D721Med (cell line): ENCODE data around the gene RARB.

ENCODE experiments used
- DNase-seq: peaks from one replicate; pipeline ENCODE4 v3.0.0; 2011; ENCODE audit warnings: low spot score; ENCODE audit not compliant: insufficient read length
- FAIRE-seq: peaks from 2 replicates; lab custom pipeline; 2011; peaks lifted over from hg19 to GRCh38; lab: Jason Lieb, UNC
- TF ChIP-seq, protein P1 (sequence below): IDR thresholded peaks from 2 replicates; pipeline ENCODE4 v1.5.1; 2012; ENCODE audit warnings: mild to moderate bottlenecking, control low read depth; ENCODE audit not compliant: insufficient read depth; ENCODE audit errors: missing control alignments

RARB gene

DNA sequence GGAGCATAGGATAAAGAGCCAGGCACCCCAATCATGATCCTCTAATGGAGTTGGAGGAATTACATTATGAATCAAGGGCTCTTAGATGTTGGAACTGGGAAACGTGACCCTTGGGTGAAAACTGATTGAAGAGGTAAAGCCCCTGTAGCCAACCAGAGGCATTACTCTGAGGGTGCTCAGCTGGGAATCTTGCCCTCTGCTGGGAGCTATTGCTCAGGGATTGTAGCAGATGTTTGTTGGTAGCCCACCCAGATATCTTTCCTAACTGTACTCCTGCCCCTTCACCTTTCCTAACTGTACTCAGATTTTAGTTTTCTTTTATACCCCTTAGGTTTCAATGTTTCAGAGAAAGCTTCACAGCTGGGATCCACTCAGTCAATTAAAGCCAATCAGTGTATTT lies 74.2 kb downstream of the RARB start:
- TF ChIP-seq, protein P1, sequence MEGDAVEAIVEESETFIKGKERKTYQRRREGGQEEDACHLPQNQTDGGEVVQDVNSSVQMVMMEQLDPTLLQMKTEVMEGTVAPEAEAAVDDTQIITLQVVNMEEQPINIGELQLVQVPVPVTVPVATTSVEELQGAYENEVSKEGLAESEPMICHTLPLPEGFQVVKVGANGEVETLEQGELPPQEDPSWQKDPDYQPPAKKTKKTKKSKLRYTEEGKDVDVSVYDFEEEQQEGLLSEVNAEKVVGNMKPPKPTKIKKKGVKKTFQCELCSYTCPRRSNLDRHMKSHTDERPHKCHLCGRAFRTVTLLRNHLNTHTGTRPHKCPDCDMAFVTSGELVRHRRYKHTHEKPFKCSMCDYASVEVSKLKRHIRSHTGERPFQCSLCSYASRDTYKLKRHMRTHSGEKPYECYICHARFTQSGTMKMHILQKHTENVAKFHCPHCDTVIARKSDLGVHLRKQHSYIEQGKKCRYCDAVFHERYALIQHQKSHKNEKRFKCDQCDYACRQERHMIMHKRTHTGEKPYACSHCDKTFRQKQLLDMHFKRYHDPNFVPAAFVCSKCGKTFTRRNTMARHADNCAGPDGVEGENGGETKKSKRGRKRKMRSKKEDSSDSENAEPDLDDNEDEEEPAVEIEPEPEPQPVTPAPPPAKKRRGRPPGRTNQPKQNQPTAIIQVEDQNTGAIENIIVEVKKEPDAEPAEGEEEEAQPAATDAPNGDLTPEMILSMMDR, result no peak
- DNase-seq, result no peak
- no peak for FAIRE-seq

DNA sequence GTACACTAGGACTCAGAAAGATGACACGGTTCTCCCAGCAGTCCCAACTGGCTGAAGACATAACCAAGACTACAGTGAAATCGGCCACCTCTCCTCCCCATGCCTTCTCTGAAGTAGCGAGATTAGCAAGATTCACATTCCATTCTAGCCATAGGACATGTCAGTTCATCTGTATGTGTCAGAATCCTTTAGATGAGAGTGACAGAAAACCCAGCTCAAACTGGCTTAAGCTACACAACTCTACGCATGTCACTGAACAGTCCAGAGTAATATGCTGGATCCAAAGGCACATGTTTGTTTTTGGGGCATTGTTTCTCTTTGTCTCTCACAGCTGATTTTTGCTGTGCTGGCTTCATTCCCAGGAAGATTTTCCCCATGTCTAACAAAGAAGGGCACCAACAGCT lies 75.8 kb downstream of the RARB start:
- DNase-seq (no peak), FAIRE-seq (no peak)
- TF ChIP-seq, protein P1, result no peak

DNA sequence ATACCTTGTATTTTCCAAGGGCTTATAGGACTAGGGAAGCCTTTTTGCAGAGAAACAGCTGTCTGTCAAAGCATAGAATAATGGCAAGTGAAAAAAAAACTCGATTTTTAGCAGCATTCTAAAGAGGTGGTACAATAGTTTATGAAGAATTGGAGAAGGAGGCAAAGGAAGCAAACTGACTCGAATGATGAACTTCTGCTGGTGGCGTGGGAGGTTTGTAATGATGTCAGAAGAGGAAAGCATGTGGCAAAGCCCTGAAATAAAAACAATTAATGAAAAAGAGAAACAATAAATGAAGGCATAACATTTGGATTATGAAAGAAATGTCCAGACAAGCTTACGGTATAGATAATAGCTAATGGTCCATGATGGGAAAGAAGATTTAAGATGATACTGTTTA lies 77.5 kb downstream of the RARB start:
- TF ChIP-seq, protein P1, result no peak
- DNase-seq (no peak), FAIRE-seq (no peak)

DNA sequence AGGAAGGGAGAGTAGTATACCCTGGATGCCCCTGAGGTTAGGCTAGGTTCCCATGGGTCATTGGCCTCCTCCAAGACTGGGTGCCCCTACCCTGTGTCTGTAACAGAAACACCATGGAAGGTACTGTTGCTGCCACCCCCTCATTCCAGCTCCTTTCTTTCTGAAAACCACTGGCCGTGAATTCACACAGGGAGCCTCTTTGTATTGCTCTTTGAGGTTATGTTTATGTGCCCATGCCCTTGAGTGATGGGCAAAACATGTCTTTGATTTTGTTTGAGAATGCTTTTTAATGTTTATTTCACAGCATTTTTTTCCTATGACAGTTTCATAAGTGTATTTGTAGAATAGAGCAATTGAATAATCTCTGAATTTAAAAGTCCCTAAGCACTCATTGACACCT lies 79.7 kb downstream of the RARB start:
- TF ChIP-seq, protein P1, result no peak
- no peak for FAIRE-seq

DNA sequence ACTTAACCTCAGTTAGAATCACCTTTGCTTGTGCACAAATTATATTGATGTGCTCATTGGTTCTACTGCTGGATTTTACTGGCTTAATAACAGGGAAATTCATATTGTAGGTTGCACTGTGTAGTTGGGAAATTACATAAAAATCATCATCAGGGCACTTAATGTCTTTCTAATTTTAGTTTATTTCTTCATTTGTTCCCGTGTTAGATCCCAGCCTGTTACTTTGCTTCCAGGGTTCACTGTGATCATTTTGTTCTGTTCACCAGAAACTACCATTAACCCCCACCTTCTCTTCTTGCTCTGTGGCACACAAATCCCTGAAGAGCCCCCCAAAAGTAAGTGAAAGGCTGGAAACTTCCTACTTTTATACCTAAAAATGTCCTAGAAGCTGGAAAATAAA lies 80.4 kb downstream of the RARB start:
- DNase-seq (no peak), FAIRE-seq (no peak)
- TF ChIP-seq, protein P1, result no peak

More for the DNA sequence above, 79.7 kb downstream of the RARB start:
- DNase-seq, result no peak

DNA sequence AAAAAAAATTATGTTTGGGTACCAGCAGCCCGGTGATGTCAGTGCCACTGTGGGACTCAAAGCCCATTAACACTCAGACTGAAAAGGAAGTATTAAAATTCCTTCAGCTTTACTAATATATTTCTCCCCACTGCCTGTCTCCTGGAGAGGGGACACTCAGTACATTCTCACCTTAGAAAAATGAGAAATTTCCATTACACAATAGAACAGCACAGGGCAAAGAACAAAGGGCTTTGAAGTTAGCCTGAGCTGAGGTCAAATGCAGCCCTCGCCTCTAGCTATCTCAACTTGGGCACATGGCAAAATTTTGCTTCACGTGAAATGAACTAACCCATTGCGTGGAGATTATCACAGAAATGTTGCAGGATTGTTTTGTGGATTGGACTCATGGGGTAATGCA lies 80.8 kb downstream of the RARB start:
- TF ChIP-seq, protein P1, result no peak
- FAIRE-seq (no peak), DNase-seq (no peak)

DNA sequence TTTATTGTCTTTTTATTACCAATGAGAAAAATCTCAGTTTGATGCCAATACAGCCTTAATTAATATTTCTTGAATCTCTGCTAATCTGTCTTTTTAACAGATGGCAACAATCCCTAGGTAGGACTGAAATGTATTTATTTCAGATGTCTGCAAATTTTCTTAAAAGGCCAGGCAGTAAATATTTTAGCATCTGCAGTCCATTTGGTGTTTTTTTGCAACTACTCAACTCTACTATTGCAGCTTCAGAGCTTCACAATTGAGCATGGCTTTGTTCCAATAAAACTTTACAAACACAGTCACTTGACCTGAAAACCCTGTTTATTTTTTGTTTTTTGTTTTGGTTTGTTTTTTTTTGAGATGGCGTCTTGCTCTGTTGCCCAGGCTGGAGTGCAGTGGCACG lies 82.7 kb downstream of the RARB start:
- DNase-seq, result no peak
- TF ChIP-seq, protein P1, result no peak
- FAIRE-seq, result no peak
